ENCODE data around the gene PFKL. TPM values are rescaled to one million over a fixed set of nuclear protein-coding genes. Genes with fewer than 3 reads are reported as not detected.

Gene PFKL
- total RNA-seq, 1 experiment from 2014 or later, result 150 TPM

- RAD21 ChIA-PET (ENCODE audit: low non-redundant PET in 1 of 2, low total read pairs in 2 of 2, uncharacterized antibody in 2 of 2, unreplicated experiment in 2 of 2), result no interaction called here
- Histone ChIP-seq H3K36me3 (ENCODE audit: control insufficient read depth in 1 of 2, insufficient read depth in 2 of 2, low read length in 2 of 2) (no peaks in the 10 kb centered on the region), H3K27ac (ENCODE audit: low read depth, low read length) (no peak overlapping the region), H3K79me2 (ENCODE audit: insufficient read depth, low read length) (no peaks in the 10 kb centered on the region), H3K9me2 (ENCODE audit: insufficient read depth) (no peaks in the 10 kb centered on the region), H3K9ac (ENCODE audit: low read length) (no peak overlapping the region), H3K4me3 (replicated peaks in 1 of 2; ENCODE audit: low read depth in 1 of 2, low read length in 2 of 2) (no peak overlapping the region), H3K4me1 (ENCODE audit: control insufficient read depth in 1 of 2, insufficient read depth in 2 of 2, low read length in 2 of 2) (peaks cover 5 to 18% of the 10 kb centered on the region in 2 experiments), H4K20me1 (ENCODE audit: insufficient read depth) (no peaks in the 10 kb centered on the region), H2AFZ (ENCODE audit: low read depth, low read length, poor library complexity, severe bottlenecking) (no peak overlapping the region), H3K4me2 (ENCODE audit: low read length) (no peak overlapping the region), H3K9me3 (ENCODE audit: control insufficient read depth in 1 of 2, insufficient read depth in 1 of 2, low read depth in 1 of 2, low read length in 2 of 2) (no peaks in the 10 kb centered on the region), H3K27me3 (ENCODE audit: insufficient read depth, low read length) (no peaks in the 10 kb centered on the region)
- CTCF ChIA-PET, result no interaction called here
- intact Hi-C loops (cut with micrococcal nuclease), result no loop called here
- DNase-seq (ENCODE audit: low read depth, low spot score) (no peak), ATAC-seq (no peak)
- no TSS peak for BruUV-seq (replicated peaks)
- no peak for TF ChIP-seq REST (IDR thresholded peaks at IDR 0.05; ENCODE audit: low read depth)
- TF ChIP-seq CEBPB (IDR thresholded peaks at IDR 0.05; ENCODE audit: low read depth), result no peak
- TF ChIP-seq YY1 (IDR thresholded peaks at IDR 0.05; ENCODE audit: extremely low read depth, insufficient replicate concordance, low read depth, low read length), result no peak
- no peak for TF ChIP-seq ZFX (IDR thresholded peaks at IDR 0.05)
- TF ChIP-seq TCF7L2 (IDR thresholded peaks at IDR 0.05; ENCODE audit: borderline replicate concordance, extremely low read depth, insufficient read depth, insufficient read length), result no peak
- no peak for TF ChIP-seq SP1 (IDR thresholded peaks at IDR 0.05; ENCODE audit: low read depth)
- TF ChIP-seq SIN3A (IDR thresholded peaks at IDR 0.05; ENCODE audit: low read depth), result no peak
- TF ChIP-seq JUND (IDR thresholded peaks at IDR 0.05), result no peak
- TF ChIP-seq ZBTB33 (IDR thresholded peaks at IDR 0.05; ENCODE audit: extremely low read depth, insufficient replicate concordance, low read length), result no peak
- no peak for TF ChIP-seq POLR2AphosphoS5 (IDR thresholded peaks at IDR 0.05; ENCODE audit: low read depth, low read length)
- no peak for TF ChIP-seq MAX (IDR thresholded peaks at IDR 0.05)
- no peak for TF ChIP-seq CBX3 (IDR thresholded peaks at IDR 0.05; ENCODE audit: low read depth)
- POLR2A ChIA-PET, result no interaction called here
These were observed 6.2 kb upstream of the PFKL start for GRCh38 chr21:44293551-44294231.

All from HCT116 (cell line).